Lower leg skin (tissue), 3 donors: Measurements from ENCODE around the gene WBP4.

Source experiments
- CTCF ChIP-seq, 3 donors: fragments of 450-650 bp; IDR thresholded peaks; one replicate each; pipeline ENCODE4 v1.5.1; 2016; ENCODE audit warnings: antibody characterized with exemption in 3 of 3, mild to moderate bottlenecking in 3 of 3, moderate library complexity in 2 of 3
- POLR2A ChIP-seq, 2 donors: fragments of 450-650 bp; IDR thresholded peaks; one replicate each; pipeline ENCODE4 v1.6.1; 2016 to 2017; ENCODE audit warnings: antibody characterized with exemption in 2 of 2, mild to moderate bottlenecking in 1 of 2, moderate library complexity in 1 of 2

DNA sequence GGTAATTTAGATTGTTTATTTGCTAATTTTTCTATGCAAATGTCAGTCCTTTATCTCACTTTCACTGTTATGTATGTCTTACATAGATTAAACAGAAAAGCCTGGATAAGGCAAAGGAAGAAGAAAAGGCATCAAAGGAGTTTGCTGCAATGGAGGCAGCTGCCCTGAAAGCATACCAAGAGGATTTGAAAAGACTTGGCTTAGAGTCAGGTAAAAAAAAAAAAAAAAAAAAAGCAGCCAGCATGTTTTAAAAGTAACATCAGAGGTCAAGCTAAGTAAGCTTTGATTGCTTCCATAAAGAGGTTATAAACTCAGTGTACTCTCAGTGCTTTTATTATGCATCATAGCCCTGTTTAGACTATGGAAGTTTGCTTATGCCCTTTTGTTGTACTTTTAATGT lies 3.8 kb downstream of the WBP4 start:
- no peak for TF ChIP-seq POLR2A (IDR thresholded peaks at IDR 0.05)
- no peak for TF ChIP-seq CTCF (IDR thresholded peaks at IDR 0.05)
